Measurements from ENCODE around the gene DTX1.

DNA sequence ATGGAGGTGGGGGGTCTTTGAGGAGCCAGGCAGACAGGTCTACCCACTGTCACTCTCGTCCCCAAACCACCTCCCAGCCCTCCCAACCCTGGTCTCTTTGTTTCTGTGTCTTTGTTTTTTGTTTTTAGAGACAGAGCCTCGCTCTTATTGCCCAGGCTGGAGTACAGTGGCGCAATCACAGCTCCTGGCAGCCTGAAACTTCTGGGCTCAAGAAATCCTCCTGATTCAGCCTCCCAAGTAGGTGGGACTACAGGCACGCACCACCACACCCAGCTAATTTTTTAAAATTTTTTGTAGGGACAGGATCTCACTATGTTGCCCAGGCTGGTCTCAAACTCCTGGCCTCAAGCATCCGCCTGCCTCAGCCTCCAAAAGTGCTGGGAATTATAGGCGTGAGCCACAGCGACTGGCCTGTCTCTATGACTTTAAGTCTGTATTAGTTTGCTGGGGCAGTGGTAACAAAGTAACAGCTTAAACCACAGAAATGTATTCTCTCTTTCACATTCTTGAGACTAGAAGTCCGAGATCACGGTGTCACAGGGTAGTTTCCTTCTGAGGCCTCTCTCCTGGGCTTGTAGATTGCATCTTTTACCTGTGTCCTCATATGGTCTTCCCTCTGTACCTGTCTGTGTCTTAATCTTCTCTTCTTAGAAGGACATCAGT, 26.1 kb downstream of the DTX1 start:
- TF ChIP-seq CTCF (conservative IDR thresholded peaks at IDR 0.05; ENCODE audit: low read depth, low read length) (no peak), EZH2 (IDR thresholded peaks at IDR 0.05; ENCODE audit: low read length, unreplicated experiment) (no peak), EZH2phosphoT487 (IDR thresholded peaks at IDR 0.05; ENCODE audit: borderline replicate concordance, low read length) (no peak)

Data from PC-3 (cell line).